Fibroblast of villous mesenchyme (primary cell): ENCODE results near the gene GMCL1. TPM values are rescaled to one million over a fixed set of nuclear protein-coding genes. Genes with fewer than 3 reads are reported as not detected.
"Not testable (repeated sequence)": the region's sequence is repeated elsewhere in the genome, so short reads cannot be mapped to it uniquely, and the experiment has no call there.

Experiments
- DNase-seq: peaks from one replicate; pipeline ENCODE4 v3.0.0-alpha.2; 2010; ENCODE audit warnings: low read depth
- H3K4me3 ChIP-seq: 2 replicates; pipeline ENCODE4 v1.5.1; 2011; ENCODE audit warnings: low read depth, mild to moderate bottlenecking, low read length
- CTCF ChIP-seq: IDR thresholded peaks from 2 replicates; pipeline ENCODE4 v1.5.1; 2012; ENCODE audit warnings: low read depth, mild to moderate bottlenecking, low read length; ENCODE audit not compliant: insufficient read depth
- total RNA-seq: library from RNA; depleted of rRNA; stranded (reverse); fragments of >200 nt; gene quantifications from 2 replicates; pipeline ENCODE4 v1.2.3, GENCODE V29; 2012

The GMCL1 gene
- total RNA-seq, 1 donor: 12.5 TPM

GRCh38 chr2:69827796-69828540 is 1.5 kb upstream of the GMCL1 start:
- TF ChIP-seq CTCF: no peak
- DNase-seq: no peak
- no peak overlapping the region for H3K4me3 ChIP-seq

GRCh38 chr2:69828938-69829255 is 563 bp upstream of the GMCL1 start:
- peak overlapping the region; percentile 95 for H3K4me3 ChIP-seq
- no peak for TF ChIP-seq CTCF
- no peak for DNase-seq

- no peak for TF ChIP-seq CTCF
- peak; percentile 64 for DNase-seq
These were observed 815 bp downstream of the GMCL1 start for GRCh38 chr2:69830045-69830905.

GRCh38 chr2:69830906-69831241 is 1.4 kb downstream of the GMCL1 start:
- not testable (repeated sequence) for DNase-seq
- peak overlapping the region; percentile 95 for H3K4me3 ChIP-seq

More at GRCh38 chr2:69830045-69830905, 815 bp downstream of the GMCL1 start:
- H3K4me3 ChIP-seq: peak overlapping the region; percentile 95

- no peak for DNase-seq
- no peak for TF ChIP-seq CTCF
- no peak overlapping the region for H3K4me3 ChIP-seq
These were observed 2.0 kb downstream of the GMCL1 start for GRCh38 chr2:69831354-69831905.

- DNase-seq: no peak
- TF ChIP-seq CTCF: no peak
- no peak overlapping the region for H3K4me3 ChIP-seq
These were observed 4.3 kb downstream of the GMCL1 start for GRCh38 chr2:69833752-69834151.

- no peak overlapping the region for H3K4me3 ChIP-seq
- TF ChIP-seq CTCF: no peak
- no peak for DNase-seq
These were observed 6.2 kb downstream of the GMCL1 start for GRCh38 chr2:69835666-69836065.
